GM18507 (cell line): Measurements from ENCODE around the gene AKAP13.

ENCODE experiments used
- DNase-seq: peaks from one replicate; pipeline ENCODE4 v3.0.0; 2011; ENCODE audit warnings: low read depth; ENCODE audit not compliant: insufficient read length; ENCODE audit errors: extremely low spot score
- FAIRE-seq: peaks from 2 replicates; lab custom pipeline; 2011; peaks lifted over from hg19 to GRCh38; lab: Jason Lieb, UNC

AKAP13 gene

DNA sequence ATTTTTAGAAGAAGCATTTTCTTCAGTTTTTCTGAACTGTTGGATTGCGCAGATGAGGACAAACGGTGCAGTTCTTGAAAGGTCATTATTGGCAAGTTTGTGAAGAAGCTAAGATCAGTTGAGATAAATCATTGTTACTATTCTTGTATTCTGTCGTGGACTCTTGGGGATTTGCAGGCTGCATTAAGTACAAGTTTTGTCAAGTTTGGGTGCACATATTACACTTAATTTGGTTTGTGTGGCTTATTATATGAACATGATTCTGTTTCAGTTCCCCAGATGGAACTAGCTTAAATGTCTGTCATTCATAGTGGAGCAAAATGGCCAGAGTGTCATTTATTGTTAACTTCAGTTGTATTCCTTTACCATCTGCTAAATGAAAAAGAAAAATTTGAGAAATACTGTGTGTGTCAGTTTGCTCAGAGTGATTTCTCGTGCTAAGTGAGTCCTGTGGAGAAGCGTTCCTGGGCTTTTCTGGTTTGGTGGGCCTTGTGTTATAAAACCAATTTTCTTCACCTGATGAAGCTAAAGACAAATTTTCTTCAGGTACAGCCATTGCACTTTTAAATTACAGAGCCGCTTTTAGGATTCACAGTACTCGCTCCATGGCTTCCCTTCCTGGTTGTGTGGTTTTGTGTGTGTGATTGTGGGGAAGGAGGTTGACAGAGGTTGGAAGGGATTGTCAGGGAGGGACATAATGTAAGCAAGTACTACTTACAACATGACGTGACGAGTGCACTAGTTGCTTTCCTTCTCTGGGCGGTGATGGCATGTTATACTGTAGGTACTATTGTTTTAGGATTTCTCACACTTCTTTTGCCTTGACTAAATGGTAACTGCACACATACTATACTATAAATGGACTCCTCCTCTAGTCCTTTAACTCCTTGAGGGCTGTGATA, 1.7 kb downstream of the AKAP13 start:
- no peak for DNase-seq
- peak; percentile 58 for FAIRE-seq

DNA sequence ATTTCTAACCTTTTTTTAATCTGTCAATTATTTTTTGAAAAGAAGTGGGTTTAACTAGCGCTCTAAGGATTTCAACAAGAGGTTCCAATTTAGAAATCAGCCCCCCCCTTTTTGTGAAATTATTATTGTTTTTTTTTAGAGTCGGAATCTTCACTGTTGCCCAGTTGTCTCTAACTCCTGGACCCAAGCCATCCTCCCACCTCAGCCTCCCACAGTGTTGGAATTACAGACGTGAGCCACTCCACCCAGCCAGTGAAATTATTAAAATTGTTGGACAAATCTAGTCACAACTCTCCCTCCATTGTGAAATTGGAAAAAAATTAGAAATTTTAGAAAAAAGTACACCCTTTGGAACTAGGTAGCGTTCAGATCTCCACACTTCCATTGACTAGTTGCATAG, 2.5 kb downstream of the AKAP13 start:
- no peak for FAIRE-seq
- no peak for DNase-seq

DNA sequence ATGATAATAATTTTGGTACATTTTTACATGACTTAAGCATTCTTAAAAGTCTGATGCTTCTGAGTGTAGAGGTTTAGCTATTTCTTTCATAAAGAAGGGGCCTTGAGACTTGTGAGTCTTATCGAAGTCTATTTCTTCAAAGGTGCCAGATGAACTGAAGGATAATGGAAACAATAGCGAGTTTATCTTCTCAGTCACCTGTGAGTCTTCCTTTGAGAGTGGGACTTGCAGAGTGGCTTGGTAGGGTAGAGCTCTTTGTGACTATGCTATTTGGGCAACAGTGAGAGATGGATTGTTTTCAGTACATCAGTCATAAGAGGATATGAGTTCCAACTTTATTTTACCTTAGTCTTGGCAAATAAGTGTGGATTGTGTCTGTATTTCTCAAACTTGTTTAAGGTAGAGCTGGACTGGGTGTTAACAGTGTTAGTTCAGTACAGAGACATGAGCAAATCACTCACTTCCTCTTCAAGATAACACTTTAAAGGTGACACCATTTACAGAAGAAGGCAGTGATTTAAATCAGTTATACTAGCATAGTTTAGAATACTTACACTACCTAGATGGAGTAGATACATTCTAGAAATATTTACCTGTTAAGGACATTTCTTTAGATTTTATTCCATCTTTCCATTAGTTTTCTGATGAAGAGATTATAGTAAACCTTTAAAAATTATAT, 3.2 kb downstream of the AKAP13 start:
- peak; percentile 62 for FAIRE-seq
- no peak for DNase-seq

DNA sequence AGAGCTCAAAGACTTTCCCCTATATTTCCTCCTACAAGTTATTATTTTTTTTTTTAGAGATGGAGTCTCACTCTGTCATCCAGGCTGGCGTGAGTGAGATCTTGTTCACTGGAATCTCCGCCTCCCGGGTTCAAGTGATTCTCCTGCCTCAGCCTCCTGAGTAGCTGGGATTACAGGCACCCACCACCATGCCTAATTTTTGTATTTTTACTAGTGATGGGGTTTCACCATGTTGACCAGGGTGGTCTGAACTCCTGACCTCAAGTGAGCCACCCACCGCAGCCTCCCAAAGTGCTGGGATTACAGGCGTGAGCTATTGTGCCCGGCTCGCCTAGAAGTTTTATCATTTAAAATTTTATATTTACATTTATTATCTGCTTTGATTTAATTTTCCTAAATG, 5.9 kb downstream of the AKAP13 start:
- no peak for DNase-seq
- no peak for FAIRE-seq

DNA sequence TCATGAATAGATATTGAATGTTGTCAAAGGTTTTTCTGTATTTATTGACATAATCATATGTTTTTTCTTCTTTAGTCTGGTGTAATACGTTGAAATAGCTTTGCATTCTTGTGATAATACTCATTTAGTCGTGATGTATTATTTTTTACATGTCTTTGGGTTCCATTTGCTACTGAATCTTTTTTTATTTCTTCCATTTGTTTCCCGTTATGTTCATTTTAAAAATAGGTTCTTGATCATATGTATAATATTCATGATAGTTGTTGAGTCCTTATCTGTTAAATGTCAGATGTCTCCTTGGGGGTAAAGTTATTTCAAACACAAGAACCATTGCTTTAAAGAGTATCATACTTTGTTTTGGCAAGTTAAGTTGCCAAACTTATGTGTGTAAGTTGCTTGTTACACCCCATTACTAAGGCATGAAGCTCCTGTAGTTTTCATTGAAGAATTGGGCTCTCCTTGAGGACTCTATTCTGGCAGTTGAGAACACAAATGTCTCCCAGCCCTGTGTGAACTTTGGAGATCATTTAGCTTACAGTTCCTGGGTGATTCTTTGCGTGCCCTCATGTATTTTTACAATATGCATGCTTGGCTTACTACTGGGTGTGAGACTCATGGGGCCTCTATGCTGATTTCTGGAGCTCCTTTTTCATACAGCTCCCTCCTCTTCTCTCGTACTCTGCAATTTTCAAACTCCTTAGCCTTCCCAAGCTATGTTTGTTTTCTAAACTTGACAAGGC, 8.3 kb downstream of the AKAP13 start:
- DNase-seq (no peak), FAIRE-seq (no peak)

DNA sequence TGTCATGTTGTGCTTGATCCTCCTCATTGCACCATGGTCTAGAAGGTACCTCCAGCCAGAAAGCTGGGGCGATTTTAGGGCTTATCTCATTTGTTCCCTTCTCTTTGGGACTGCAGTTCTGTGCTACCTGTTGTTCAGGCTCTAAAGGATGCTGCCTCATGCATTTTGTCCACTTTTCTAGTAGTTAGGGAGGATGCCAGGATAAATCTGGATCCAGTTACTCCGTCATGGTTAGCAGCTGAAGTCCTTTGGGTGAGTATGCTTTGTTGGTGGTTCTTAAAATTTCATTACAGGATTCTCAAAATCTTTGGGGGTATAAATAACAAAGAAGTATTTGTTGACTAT, 8.9 kb downstream of the AKAP13 start:
- DNase-seq (no peak), FAIRE-seq (no peak)

DNA sequence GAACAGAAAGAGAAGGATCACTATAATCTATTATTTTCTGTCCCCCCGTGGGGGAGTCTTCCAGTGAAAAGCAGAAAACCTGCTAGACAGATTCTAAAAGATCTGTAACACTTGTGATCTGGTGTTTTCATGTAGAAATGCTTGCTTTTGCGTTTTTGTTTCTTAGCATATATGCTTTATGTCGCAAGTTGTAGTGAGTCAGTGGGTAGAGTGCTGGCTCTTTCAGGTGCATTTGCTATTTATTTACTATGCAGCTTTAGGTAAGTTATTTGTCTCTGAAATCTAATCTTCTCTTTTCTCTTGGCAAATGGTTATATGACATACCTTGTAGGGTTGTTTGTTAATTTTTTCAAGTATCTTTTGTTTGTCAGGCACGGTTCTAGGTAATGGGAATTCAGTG, 9.4 kb downstream of the AKAP13 start:
- no peak for FAIRE-seq

DNA sequence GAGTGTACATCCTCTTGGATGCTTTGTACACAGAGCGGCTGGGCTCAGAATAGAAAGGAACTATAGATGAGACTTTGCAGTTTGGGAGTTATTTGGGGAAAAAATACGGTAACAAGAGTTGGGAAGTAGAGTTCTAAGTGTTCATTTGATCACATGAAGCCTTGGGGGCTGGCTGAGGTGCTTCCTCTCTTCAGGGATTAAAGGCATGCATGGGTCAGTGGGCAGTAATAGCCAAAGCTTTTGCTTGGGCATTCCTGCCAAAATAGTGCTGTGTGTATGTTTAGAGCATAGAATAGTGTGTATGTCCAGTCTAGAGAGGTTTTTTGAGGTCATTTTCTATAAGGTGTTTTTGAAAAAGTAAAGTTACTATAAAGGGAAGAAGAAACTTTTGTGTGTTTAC, 12.8 kb downstream of the AKAP13 start:
- DNase-seq, result no peak
- FAIRE-seq, result no peak

More for the DNA sequence above, 9.4 kb downstream of the AKAP13 start:
- DNase-seq, result no peak

DNA sequence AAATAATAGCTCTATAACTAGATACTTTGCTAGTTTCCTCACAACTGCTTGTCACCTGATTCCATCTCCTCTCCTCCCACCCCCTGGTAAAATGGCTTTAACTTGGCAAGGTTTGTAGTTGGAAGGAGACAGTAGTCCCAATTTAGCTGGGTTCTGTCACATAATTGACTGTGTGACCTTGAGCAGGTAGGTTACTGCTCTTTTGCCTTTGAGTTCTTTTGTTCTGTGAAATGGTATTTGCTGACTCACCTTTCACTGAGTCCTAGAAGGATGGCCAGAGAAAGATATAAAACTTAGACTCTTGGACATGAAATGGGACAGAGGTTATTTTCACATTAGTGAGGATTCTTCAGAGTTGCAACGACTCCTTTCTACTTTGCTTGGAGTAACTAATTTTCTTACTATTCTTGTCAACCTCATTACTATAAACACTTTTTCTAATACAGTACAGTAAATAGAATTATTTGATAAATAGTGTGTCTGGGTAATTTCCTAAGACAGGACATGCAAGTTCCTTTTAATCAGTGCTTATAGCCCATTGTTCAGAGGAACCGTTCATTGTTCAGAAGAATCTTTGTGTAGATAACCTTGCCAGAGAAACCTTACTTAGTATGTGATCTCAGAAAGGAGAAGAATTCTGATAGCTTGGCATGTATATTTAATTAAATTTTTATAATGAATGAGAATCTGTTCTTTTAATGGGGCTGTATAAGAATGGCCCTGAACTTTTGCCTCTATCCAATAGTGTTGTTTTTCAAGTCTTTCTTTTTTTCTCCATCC, 14.3 kb downstream of the AKAP13 start:
- DNase-seq (no peak), FAIRE-seq (no peak)

DNA sequence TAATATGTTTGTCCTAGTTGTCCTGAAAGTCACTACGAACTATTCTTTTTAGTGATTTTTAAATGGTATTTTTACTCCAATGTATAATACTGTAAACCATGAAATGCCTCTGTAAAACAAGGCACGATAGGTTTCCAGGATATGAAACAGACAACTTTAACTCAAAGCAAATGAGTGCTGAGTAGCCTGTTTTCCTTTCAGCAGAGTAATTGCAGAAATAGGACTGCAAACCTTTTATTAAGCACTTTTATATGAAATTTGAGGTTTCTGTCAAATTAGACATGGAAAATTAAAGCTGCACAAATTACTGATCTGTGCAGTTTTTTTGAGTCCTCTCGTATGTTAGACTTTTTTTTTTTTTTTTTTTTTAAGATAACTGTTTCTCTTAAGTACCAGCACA, 16.2 kb downstream of the AKAP13 start:
- FAIRE-seq, result no peak
- no peak for DNase-seq

DNA sequence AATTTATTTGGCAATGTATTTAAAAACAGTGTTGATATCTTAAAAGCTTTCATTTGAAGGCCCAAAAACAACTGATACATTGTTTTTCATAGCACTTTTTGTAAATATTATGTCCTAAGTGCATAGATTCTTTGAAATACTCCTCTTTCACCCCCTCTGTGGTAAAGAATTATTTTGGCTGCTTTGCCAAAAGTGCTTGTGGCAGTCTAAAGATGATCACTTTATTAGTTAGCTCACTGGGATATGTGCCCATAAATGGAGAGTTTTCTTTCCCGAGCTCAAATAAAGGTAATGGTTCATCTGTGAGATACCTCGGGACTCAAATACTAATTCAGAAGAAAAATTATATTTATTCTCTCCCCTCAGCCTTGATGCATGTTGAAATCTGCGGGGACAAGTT, 16.7 kb downstream of the AKAP13 start:
- DNase-seq (no peak), FAIRE-seq (no peak)

DNA sequence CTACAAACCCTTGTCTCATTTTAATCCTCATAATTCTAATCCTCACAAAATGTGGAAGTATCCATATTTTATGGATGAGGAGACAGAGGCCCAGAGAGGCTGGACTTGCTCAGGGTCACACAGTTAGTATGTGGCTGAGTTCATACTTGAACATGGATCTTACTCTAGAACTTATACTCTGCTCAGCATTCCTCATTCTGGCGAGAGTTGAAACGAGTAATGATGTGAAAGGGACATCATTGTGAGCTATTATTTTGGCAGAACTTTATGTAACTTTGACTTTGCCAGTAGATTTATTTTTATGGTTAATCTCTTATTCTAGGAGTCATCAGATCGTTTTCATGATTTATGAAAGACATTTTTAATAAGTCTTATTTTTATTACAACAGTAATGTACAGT, 17.5 kb downstream of the AKAP13 start:
- DNase-seq (no peak), FAIRE-seq (no peak)

DNA sequence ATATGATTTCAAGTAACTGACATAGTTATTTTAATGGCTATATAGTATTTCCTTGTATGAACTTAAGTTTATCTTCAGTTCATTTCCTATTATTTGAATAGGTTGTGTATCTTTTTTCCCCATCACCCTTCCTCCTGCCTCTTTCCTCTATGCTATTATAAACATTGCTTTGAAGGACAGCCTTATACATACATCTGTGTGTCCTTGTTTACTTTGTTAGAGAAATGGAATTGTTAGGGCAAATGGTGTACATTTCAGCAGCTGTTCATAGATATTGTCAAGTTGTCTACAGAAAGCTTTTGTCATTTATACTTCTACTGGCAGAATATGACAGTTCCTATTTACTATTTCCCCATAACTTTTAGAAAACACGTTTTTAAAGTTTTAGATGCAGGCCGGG, 18.4 kb downstream of the AKAP13 start:
- no peak for DNase-seq
- no peak for FAIRE-seq

DNA sequence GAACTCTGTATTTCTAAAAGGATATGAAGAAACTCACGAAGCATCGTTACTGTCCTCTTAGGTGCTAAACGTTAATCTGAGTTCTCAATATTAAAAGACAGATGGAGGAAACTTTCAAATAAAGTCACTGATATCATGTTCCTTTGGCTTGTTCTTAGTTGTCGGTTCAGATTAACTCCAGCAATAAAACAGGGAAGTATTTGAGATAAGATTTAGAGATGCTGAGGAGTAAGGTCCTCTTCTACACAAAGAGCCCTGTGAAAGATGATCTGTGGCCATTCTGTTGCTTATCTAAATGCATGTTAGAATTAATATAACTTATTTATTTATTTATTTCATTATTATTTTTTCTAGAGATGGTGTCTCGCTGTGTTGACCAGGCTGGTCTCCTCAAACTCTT, 19.2 kb downstream of the AKAP13 start:
- no peak for DNase-seq
- no peak for FAIRE-seq

DNA sequence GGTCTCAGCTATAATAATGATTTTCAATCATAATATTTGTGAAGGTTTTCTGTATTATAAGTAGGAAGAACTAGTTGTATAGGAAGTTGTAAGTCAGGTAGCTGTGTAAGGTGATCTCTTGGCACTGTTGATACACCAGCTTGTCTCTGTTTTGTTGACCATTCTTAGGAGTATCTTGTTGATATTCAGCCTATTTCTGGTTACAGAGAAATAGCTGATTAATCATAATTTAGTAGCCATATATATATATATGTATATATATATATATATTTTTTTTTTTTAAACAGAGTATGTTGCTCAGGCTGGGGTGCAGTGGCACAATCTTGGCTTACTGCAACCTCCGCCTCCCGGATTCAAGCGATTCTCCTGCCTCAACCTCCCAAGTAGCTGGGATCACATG, 20.2 kb downstream of the AKAP13 start:
- DNase-seq, result no peak
- no peak for FAIRE-seq

DNA sequence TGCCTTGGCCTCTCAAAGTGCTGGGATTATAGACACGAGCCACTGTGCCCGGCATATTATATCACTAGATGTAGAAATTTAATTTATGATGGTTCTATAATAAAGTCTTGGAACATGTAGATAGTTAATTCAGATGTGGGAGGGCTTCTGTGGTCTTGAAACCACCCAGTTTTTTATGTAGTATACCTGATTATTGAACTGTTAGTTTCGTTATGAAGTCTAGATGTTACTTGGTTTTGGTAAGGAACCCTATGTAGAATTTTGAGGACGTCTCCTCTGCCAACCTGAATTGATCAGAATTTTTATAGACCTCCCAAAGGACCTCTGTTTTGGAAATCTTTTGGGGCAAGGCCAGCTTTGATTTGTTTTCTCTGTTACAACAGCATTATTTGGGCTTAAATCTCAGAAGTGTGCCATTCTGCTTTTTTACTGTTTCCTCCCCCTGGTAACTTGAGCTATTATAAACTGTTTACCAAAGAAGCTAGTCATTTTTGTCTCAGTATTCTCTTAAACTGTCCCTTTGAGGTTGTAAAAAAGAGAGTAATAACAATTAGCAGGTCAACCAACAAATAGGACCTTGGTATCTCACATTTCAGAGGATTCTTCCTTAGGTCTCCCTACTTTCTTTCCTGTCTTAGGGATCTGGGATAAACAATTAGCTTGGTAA, 20.8 kb downstream of the AKAP13 start:
- FAIRE-seq (peak; percentile 73), DNase-seq (no peak)

DNA sequence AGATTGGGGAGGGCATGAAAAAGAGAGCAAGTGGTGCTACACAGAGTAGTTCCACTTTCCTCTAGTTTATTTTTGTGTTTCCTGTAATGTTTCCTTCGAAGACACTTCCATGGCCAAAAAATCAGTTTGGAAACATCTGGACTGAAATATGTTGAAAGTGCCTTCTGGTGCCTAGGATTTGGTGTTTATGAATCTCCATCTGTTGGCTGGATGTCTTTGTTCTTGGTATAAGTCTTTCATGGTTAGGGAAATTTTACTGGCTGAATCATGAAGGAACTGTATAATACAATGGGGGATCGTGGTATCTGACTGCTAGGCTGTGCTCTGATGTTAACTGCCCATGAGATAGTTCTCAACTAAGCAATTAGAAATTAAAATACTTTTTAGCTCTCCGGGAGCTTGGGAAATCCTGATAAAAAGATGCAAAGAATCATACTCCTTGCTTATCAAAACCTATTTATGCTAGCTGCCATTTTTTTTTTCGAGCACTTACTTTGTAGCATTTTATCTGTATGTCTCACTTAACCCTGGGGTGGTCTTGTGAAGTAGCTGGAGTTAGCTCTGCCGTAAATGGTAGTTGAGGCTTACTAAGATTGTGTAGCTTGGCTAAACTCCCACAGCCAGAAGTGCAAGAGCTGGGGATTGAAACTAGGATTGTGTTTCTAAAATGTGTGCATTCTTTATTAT, 21.9 kb downstream of the AKAP13 start:
- FAIRE-seq (peak; percentile 74), DNase-seq (no peak)

DNA sequence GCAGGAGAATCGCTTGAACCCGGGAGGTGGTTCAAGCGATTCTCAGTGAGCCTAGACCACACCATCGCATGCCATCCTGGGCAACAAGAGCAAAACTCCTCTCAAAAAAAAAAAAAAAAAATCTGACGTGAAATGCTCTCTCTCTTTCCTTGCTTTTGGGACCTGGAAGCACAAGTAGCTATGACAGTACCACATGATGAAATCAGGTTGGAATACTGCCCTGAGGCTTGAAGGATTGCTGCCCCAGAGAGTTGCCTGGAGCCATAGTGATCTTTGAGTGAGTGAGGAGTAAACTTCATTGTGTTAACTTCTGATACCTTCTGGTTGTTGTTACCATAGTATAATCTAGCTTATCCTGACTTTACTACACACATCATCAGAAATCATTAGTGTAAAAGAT, 23.3 kb downstream of the AKAP13 start:
- DNase-seq (no peak), FAIRE-seq (no peak)
